PFSK-1 (cell line): Measurements from ENCODE around the gene NOVA2.
A peak's percentile ranks its signal among the peaks of the same experiment; 100 is the strongest.

ENCODE experiments used
- FOXP2 ChIP-seq: optimal IDR thresholded peaks from 2 replicates; pipeline ENCODE3; 2011; ENCODE audit warnings: borderline replicate concordance, control low read depth, inconsistent platforms; ENCODE audit not compliant: insufficient read depth; ENCODE audit errors: extremely low read length, extremely low read depth
- POLR2AphosphoS5 ChIP-seq: IDR thresholded peaks from 2 replicates; pipeline ENCODE4 v1.6.1; 2012; ENCODE audit warnings: low read depth, mild to moderate bottlenecking, control low read depth, low read length, moderate library complexity
- SIN3A ChIP-seq: IDR thresholded peaks from 2 replicates; pipeline ENCODE4 v1.6.1; 2012; ENCODE audit warnings: mild to moderate bottlenecking, low read length, moderate library complexity, borderline replicate concordance; ENCODE audit not compliant: insufficient read depth
- TAF1 ChIP-seq: IDR thresholded peaks from 2 replicates; pipeline ENCODE4 v1.6.1; 2012; ENCODE audit warnings: low read length, control low read depth, borderline replicate concordance; ENCODE audit not compliant: insufficient read depth
- TF ChIP-seq, protein P1 (sequence below), 2 experiments: IDR thresholded peaks; 2 replicates each; pipeline versions ENCODE4 v1.6.1 to v1.8.0; 2011 to 2012; ENCODE audit warnings: low read depth in 2 of 2, low read length in 2 of 2, control low read depth in 1 of 2, inconsistent platforms in 1 of 2, mild to moderate bottlenecking in 1 of 2, moderate library complexity in 1 of 2; ENCODE audit not compliant: insufficient read depth in 1 of 2

The NOVA2 gene

DNA sequence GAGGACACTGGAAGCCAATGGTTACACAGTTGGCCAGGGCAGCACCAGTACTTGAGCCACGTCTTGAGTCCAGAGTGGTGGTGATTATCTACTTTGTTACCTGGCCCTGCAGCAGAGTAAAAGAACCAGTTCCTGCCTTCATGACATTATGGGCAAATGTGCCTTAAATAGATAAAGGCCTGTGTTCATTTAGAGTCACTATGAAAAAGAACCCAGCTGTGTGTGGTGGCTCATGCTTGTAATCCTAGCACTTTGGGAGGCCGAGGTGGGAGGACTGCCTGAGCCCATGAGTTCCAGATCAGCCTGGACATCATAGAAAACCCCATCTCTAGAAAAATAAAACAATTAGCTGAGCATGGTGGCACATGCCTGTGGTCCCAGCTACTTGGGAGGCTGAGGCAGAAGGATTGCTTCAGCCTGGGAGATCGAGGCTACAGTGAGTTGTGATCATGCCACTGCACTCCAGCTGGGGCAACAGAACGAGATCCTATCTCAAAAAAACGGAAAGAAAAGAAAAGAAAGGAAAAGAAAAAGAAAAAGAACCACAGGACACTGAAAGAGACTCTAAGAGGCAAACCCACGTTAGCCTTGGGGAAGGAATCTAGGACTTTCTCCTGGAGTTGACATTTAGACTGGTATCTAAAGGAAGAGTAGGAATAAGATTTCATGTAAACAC, 84.3 kb downstream of the NOVA2 start:
- TF ChIP-seq TAF1 = no peak
- TF ChIP-seq POLR2AphosphoS5 = no peak
- no peak for TF ChIP-seq SIN3A
- TF ChIP-seq, protein P1, sequence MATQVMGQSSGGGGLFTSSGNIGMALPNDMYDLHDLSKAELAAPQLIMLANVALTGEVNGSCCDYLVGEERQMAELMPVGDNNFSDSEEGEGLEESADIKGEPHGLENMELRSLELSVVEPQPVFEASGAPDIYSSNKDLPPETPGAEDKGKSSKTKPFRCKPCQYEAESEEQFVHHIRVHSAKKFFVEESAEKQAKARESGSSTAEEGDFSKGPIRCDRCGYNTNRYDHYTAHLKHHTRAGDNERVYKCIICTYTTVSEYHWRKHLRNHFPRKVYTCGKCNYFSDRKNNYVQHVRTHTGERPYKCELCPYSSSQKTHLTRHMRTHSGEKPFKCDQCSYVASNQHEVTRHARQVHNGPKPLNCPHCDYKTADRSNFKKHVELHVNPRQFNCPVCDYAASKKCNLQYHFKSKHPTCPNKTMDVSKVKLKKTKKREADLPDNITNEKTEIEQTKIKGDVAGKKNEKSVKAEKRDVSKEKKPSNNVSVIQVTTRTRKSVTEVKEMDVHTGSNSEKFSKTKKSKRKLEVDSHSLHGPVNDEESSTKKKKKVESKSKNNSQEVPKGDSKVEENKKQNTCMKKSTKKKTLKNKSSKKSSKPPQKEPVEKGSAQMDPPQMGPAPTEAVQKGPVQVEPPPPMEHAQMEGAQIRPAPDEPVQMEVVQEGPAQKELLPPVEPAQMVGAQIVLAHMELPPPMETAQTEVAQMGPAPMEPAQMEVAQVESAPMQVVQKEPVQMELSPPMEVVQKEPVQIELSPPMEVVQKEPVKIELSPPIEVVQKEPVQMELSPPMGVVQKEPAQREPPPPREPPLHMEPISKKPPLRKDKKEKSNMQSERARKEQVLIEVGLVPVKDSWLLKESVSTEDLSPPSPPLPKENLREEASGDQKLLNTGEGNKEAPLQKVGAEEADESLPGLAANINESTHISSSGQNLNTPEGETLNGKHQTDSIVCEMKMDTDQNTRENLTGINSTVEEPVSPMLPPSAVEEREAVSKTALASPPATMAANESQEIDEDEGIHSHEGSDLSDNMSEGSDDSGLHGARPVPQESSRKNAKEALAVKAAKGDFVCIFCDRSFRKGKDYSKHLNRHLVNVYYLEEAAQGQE (IDR thresholded peaks at IDR 0.05; ENCODE audit: insufficient read depth in 1 of 2, low read depth in 2 of 2, low read length in 2 of 2) = no peak
- TF ChIP-seq FOXP2 = no peak

- TF ChIP-seq FOXP2 (no peak), POLR2AphosphoS5 (no peak), TAF1 (no peak), SIN3A (no peak)
- TF ChIP-seq, protein P1 (IDR thresholded peaks at IDR 0.05; ENCODE audit: insufficient read depth in 1 of 2, low read depth in 2 of 2, low read length in 2 of 2) = no peak
These were observed 86.4 kb downstream of the NOVA2 start for GRCh38 chr19:45887200-45887710.

DNA sequence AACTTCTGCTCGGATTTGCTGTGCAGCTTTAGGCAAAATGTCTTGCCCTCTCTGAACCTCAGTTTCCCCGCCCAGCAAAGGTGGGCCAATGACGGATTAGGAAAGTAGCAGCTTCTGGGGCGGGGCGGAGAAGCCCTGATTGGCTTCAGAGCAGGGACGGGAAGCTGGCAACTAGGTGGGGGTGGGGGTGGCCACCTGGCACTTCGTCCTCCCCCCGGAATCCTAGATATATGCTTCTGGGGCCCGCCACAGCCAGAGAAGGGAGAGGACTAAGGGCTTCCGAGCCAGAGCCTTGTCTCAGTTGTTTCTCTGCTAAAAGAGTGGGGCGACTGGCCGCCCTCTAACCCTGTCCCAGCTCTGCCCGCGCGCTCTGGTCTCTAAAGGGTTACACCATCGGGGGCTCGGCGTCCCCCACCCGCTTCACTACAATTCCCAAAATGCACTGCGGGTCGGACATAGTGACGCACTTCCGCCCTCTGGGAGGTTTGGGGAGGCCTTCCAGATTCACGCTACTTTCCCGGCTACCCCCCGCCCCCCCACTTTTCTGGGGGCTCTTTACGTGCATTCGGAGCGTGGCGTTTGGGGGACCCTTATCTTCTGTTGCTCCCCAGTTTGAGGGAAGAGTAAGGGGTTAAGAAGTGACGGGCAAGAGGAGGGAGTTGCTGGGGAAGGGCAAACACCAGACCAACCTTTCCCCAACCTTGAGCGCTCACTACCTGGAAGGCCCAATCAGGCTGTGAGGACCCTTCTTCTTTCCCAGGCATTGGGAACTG, 87.1 kb downstream of the NOVA2 start:
- TF ChIP-seq FOXP2 (peak; percentile 12), POLR2AphosphoS5 (peak; percentile 75), TAF1 (no peak)
- TF ChIP-seq, protein P1 (IDR thresholded peaks at IDR 0.05; ENCODE audit: insufficient read depth in 1 of 2, low read depth in 2 of 2, low read length in 2 of 2) = no peak

- TF ChIP-seq POLR2AphosphoS5 (peak; percentile 18; the same call in 1 of the 2 replicates), FOXP2 (no peak), TAF1 (peak; percentile 50; the same call in 1 of the 2 replicates), SIN3A (0 out of 2 replicates have a peak, but pooled peaks have one; percentile 73)
- TF ChIP-seq, protein P1 (IDR thresholded peaks at IDR 0.05; ENCODE audit: insufficient read depth in 1 of 2, low read depth in 2 of 2, low read length in 2 of 2) = no peak
These were observed 87.9 kb downstream of the NOVA2 start, which contains the start of gene IRF2BP1 for GRCh38 chr19:45885556-45886426. Gene IRF2BP1 (minus strand): TSS chr19:45886141. CDS start chr19:45885774, 367 bp downstream.
